DOHH2 (cell line): ENCODE results near the gene CLK2.

Source experiments
- CTCF ChIP-seq: fragments of 200-600 bp; sonication (generic); IDR thresholded peaks from one replicate; pipeline ENCODE4 v1.5.1; 2014; ENCODE audit warnings: antibody characterized with exemption, mild to moderate bottlenecking, low read depth, low read length; ENCODE audit not compliant: poor library complexity, severe bottlenecking
- EZH2phosphoT487 ChIP-seq: fragments of 200-600 bp; sonication (generic); IDR thresholded peaks from 2 replicates; pipeline ENCODE4 v1.6.1; 2017; ENCODE audit warnings: borderline replicate concordance, mild to moderate bottlenecking, antibody characterized with exemption, low read length, moderate library complexity, mixed read lengths

DNA sequence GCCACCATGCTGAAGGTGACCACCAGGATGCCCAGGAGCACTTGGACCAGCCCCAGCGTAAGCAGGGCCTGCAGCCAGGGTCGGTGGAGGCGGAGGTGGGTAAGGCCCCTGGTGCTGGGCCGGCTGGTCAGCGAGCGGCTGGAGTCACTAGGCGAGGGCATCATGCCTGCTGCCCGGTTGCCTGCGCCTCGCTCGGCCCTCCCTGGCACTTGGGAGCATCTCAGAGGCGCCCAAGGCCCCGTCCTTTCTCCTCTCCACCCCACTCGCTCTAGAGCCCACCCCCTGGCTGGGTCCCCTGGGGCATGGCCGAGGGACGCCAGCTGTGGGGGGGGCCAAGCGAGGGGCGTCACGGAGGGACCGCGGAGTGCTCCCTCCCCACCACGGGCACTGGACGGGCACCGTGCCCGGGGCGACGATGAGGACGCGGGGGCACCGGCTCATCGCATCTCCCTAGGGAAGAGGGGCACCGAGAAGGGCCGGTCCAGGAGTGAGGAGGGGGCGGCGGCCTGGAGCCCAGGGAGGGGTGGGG lies 18.5 kb downstream of the CLK2 start:
- TF ChIP-seq CTCF = no peak
- no peak for TF ChIP-seq EZH2phosphoT487
